ENCODE data around the gene CLOCK.
"Not testable (repeated sequence)": the region's sequence is repeated elsewhere in the genome, so short reads cannot be mapped to it uniquely, and the experiment has no call there.

The CLOCK gene

DNA sequence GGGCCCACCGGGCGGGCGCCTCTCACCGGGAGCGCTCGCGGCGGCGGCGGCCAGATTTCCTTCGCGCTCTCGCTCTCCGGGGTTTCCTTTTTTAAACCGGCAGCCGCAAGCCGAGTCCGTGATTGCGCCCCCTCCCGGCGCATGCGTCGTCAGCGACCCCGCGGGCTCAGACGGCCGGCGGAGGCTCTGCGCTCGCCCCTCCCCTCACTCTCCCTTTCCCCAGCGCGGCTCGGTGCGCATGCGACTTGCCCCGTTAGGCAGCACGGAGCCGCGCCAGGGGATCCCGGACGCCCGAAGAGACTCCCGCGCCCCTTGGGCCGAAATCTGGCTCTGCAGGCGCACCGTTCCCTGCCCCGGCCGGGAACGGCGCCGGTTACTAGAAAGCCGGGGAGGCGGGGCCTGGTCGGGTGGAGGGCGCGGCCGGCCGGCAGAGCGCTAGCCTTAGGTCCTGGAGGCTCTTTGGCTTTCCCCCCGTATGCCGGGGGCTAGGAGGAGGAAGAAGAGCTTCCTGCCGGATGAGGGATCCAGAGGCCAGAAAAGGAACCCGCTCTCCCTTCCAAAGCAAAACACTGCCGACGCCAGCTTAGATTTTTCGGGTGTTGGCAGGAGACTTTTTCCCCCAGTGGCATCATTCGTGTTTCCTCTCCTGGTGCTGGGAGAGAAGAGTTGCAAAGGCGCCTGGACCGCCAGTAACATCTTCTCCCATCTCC lies at the start of gene CLOCK:
TSS of gene CLOCK (minus strand) at position 154 of the 710 bp plus-strand sequence. CDS start 64,124 bp downstream, outside the sequence.
- in situ Hi-C loops (cut with MboI; ENCODE audit: low sequenced_read_pairs): no loop called here

DNA sequence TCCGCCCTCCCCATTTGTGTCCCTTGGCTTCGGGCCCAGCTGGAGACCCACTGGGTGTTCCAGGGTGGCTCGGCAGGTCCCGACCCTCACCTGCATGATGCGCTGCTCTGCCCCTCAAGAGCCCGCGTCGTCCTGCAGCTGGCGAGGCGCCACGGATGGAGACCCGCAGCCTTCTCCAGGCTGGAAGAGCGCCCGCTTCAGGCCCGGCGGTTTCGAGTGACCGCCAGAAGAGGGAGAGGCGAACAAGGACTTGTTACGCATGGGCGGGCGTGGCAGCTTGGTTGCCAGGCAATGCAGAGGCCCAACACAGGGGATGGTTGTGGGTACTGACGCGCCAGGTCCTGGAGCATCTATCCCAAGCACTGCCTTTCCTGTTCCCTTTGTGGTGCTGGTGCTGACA lies 45.3 kb upstream of the CLOCK start, which contains the start of gene PDCL2:
TSS of gene PDCL2 (minus strand) at position 232 of the 400 bp plus-strand sequence. CDS start at position 96, 136 bp downstream.
- in situ Hi-C loops (cut with MboI; ENCODE audit: low sequenced_read_pairs): no loop called here

GRCh38 chr4:55588160-55588559 lies 41.5 kb upstream of the CLOCK start:
- in situ Hi-C loops (cut with MboI; ENCODE audit: low sequenced_read_pairs): no loop called here

DNA sequence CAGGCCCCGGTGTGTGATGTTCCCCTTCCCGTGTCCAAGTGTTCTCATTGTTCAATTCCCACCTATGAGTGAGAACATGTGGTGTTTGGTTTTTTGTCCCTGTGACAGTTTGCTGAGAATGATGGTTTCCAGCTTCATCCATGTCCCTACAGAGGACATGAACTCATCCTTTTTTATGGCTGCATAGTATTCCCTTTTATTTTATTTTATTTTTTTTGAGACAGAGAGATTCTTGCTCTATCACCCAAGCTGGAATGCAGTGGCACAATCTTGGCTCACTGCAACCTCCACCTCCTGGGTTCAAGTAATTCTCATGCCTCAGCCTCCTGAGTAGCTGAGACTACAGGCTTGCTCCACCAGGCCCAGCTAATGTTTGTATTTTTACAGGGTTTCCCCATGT lies 36.1 kb upstream of the CLOCK start:
- in situ Hi-C loops (cut with MboI; ENCODE audit: low sequenced_read_pairs): not testable (repeated sequence)

DNA sequence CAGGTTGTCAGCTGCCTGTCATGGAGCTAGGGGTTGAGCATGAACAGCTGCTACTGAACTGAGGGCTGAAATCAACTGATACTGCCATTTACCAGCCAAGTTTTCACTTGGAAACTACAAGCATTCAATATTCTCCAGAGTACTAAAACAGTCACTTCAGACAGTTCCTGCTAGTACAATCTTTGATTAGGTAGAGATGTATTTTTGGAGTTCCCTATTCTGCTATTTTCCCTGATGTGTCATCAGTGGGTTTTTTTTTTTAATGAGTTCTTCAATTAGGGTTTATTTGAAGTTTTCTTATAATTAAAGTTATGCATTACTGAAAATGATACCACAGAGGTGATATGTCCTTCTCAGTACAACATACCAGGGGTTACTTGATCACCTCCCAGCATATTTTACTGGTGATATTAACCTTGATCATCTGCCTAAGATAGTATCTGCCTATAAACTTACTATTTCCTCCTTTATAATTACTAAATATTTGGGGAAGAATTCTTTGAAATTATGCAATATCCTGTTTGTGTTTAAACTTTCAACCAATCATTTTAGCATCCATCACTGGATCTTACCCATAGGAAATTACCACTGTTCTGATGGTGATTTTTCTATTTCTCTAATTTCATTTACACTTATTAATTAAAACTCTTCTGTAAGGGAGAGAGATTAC lies 31.8 kb upstream of the CLOCK start:
- in situ Hi-C loops (cut with MboI; ENCODE audit: low sequenced_read_pairs): no loop called here

- in situ Hi-C loops (cut with MboI; ENCODE audit: low sequenced_read_pairs): no loop called here
Measured at GRCh38 chr4:55575513-55575912, 28.8 kb upstream of the CLOCK start.

DNA sequence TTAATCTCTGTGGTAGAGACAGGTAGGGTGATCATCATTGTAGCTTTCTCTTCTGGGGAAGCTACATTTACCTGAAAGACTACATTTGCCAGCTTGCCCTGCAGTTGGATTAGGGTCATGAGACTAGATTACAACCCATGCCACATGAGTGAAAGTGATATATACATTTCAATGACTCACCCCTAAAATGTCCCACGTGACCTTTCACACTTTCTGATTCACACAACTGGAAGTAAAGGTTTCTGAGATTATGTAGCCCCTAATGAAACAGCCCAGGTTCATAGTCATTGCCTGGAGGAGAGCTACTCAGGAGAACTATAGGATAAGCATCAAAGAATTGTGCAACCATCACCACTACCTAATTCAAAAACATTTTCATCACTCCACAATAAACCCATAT lies 27.5 kb upstream of the CLOCK start:
- in situ Hi-C loops (cut with MboI; ENCODE audit: low sequenced_read_pairs): no loop called here

DNA sequence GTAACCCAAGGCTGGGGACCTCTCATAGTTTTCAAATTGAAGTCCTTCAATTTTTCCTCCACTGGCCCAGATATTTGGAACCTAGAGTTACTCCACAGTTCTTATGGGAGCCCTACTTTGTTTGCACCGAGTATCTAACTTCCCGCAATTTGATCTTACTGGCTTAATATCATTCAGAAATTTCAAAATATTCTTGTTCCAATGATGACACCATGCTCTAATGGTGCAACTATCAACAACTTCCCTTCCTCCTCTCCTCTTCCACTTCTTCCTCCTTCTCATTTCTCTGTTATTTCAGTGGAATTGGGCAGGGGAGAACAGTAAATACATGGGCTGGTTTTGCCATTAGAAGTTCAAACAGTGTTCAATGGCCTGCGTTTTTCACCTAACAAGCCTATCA lies 25.1 kb upstream of the CLOCK start:
- in situ Hi-C loops (cut with MboI; ENCODE audit: low sequenced_read_pairs): no loop called here

DNA sequence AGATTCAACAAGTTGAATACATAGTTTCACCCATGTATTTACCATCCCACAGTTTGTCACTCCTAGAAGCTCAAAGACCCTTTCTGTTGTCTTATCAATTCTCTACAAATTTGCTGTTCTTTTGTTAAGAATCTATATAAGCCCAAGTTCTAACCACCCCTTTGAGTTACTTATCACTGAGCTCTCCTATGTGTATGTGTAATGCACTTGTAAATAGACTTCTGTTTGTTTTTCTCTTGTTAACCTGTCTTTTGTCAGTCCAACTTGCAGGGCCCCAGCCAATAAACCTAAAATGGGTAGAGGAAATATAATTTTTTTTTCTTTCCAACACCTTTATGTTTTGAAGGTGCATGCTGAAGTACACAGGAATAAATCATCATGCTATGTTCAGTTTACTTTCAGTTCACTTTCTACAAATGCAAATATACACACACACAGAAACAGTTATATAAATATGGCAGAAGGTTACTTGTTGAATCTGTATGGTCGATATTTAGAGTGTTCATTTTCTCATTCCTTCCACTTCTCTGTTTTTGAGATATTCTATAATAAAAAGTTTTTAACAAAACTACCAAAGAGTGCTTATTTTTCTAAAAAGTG lies 22.3 kb upstream of the CLOCK start:
- in situ Hi-C loops (cut with MboI; ENCODE audit: low sequenced_read_pairs): no loop called here

DNA sequence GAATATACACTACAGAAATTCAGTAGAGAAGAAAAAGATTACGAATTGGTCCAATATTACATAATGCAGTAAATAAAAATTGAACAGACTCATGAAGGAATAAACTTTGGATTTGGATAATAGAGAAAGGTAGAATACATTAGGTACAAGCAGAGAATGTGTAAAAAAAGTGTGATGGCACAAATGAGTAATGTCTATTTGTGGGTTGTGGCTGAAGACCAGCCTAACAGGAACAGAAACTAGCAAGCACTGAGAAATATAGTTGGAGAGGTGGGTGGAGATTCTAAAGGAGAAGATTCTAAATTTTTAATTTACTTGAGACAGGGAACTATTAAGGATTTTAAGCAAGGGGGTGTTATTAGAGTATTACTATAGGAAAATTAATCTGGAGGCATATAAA lies 15.2 kb upstream of the CLOCK start:
- in situ Hi-C loops (cut with MboI; ENCODE audit: low sequenced_read_pairs): no loop called here

DNA sequence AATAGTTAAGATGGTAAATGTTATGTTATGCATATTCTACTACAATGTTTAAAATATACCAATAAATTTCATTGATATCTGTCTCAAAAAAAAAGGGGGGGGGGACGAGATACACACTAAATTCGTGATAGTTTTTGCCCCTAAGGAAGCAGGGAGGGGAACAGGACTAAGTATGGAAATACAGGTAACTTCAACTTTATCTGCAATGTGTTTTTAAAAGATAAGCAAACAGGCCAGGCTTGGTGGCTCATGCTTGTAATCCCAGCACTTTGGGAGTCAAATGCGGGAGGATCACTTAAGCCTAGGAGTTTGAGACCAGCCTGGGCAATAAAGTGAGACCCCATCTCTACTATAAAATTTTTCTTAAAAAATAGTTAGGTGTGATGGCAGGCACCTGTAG lies 13.4 kb upstream of the CLOCK start:
- in situ Hi-C loops (cut with MboI; ENCODE audit: low sequenced_read_pairs): no loop called here

GRCh38 chr4:55554453-55555030 lies 7.8 kb upstream of the CLOCK start:
- in situ Hi-C loops (cut with MboI; ENCODE audit: low sequenced_read_pairs): no loop called here

- in situ Hi-C loops (cut with MboI; ENCODE audit: low sequenced_read_pairs): no loop called here
Measured at GRCh38 chr4:55553441-55554201, 6.9 kb upstream of the CLOCK start.

DNA sequence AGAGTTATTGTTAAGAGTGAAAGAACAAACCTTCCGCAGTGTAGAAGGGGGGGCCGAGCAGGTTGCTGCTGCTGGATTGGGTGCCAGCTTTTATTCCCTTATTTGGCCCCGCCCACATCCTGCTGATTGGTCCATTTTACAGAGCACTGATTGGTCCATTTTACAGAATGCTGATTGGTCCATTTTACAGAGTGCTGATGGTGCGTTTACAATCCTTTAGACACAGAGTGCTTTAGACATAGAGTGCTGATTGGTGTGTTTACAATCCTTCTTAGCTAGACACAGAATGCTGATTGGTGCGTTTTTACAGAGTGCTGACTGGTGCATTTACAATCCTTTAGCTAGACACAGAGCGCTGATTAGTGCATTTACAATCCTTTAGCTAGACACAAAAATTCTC lies 5.3 kb upstream of the CLOCK start:
- in situ Hi-C loops (cut with MboI; ENCODE audit: low sequenced_read_pairs): not testable (repeated sequence)

DNA sequence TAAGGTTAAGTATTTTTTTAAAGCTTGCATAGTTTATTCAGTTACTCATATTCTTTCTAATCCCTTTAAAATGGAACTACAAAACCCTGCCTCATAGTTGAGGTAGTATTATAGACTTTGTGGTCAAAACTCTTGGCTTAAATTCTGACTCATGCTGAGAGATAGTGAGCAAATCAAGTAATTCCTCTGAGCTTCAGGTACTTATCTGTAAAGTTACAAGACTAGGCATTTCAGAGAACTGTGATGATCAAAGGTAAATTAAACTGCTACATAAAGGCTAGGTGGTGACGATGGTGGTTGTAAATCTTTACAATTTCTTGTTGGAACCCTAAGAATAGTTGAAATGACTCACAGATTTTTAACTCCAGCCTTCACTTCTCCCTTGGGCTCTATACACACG lies 3.2 kb upstream of the CLOCK start:
- in situ Hi-C loops (cut with MboI; ENCODE audit: low sequenced_read_pairs): no loop called here

- in situ Hi-C loops (cut with MboI; ENCODE audit: low sequenced_read_pairs): no loop called here
Measured at GRCh38 chr4:55547918-55548317, 1.2 kb upstream of the CLOCK start.

GRCh38 chr4:55547466-55547770 lies 709 bp upstream of the CLOCK start:
- in situ Hi-C loops (cut with MboI; ENCODE audit: low sequenced_read_pairs): no loop called here

DNA sequence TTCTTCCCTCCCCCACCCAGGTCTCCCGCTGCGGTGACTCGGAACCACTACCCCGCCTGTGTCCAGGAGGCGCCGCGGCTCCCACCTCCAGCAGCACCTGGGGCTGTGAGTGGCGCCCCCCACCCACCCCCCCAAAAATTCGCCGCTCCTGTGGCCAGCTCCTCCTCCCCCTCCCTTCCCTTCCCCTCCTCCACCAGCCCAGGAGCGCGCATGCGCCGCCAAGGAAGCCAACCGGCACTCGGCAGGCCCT lies 278 bp downstream of the CLOCK start:
- in situ Hi-C loops (cut with MboI; ENCODE audit: low sequenced_read_pairs): no loop called here

- in situ Hi-C loops (cut with MboI; ENCODE audit: low sequenced_read_pairs): no loop called here
Measured at GRCh38 chr4:55545641-55546505, 836 bp downstream of the CLOCK start.

GRCh38 chr4:55545151-55545550 lies 1.6 kb downstream of the CLOCK start:
- in situ Hi-C loops (cut with MboI; ENCODE audit: low sequenced_read_pairs): no loop called here

DNA sequence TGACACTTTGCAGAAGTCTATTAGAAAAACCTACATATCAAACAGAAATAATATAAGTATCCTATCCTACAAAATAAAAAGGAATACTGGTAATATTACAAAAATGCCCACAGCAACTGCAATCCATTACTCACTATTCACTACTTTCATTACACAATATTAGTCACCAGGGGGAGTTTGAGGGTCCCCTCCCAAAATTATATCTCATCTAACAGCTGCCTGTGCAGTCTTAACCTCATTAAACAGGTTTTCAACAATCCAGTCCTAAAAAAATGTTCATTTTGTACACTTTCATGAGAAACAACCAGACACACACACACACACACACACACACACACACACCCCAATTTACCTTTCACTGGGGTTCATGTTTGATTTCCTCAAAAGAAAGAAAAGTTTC lies 2.9 kb downstream of the CLOCK start:
- in situ Hi-C loops (cut with MboI; ENCODE audit: low sequenced_read_pairs): no loop called here
